ENCODE data around the gene OR8G5.

Gene OR8G5

DNA sequence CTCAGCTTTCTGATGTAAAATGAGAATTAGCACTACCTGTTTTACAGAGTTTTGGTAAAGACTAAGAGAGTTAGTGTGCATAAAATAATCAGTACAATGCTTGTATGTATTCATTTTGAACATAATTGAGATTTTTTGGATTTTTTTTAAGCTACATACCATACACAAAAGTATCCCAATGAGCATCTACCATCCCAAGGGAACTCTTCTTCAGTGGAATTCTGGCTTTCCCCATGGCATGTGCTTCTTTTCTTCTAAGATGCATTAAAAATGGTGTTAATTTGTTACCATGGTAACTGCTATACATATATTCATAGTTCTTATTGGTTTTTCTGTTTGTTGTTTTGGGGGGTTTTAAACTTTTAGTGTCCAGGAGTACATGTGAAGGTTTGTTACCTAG, 39.8 kb downstream of the OR8G5 start:
- no peak for DNase-seq

- no peak for DNase-seq
Observed at GRCh38 chr11:124297921-124298320, 41.7 kb downstream of the OR8G5 start.

DNA sequence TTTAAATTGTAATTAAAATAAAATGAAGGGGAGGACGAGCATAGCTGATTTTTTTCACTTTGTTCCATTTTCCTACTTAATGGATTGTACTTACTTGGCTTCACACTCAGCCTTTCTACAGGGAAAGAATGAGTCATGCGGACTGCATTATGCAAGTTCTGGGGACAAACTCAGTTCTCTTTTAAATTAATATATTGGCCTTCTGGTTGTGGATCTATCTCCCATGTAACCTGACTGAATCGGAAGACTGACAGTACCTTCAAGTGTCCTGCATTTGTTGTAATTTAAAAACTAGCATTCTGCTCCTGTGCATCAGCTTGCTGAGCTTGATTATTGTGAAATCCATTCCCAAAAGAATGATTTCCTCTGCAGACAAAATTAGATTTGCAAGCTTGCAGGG, 45.4 kb downstream of the OR8G5 start:
- DNase-seq = no peak

GRCh38 chr11:124302347-124303125, 46.4 kb downstream of the OR8G5 start:
- DNase-seq = no peak

DNA sequence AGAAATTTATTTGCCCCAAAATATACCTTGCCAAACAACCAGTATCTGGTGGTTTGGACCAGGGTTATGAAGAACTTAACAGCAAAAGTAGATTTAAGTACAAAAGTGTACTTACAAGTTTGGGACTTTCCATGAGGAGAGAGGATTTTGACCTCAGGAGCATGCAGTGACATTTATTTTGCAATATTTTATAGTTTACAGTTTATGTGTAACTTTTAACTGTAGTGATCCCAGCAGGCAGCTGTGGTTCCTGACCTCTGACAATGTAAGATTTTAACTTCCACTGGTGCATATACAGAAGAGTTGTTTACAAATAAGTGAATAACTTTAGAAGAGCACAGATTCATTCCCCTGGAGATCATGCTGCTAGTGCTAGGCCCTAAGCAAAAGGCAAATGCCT, 50.9 kb downstream of the OR8G5 start:
- DNase-seq = no peak

DNA sequence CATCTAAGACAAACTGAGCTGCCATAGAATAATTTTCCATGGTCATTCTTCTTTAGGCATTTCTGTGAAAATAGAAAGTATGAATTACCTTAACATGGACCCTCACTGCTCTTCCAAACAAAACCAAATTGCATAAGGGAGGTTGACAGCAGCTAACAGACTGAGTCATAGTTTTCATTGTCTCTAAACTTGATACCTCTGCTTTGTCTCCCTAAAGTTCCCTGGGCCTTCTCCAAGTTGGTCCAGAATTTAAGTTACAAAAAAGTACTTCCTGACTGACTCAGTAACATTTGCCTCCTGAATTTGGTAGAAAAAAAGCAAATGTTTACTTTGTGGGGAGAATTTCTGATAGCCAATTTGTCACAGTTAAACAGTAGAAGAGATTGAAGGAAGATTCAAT, 54.5 kb downstream of the OR8G5 start:
- no peak for DNase-seq

DNA sequence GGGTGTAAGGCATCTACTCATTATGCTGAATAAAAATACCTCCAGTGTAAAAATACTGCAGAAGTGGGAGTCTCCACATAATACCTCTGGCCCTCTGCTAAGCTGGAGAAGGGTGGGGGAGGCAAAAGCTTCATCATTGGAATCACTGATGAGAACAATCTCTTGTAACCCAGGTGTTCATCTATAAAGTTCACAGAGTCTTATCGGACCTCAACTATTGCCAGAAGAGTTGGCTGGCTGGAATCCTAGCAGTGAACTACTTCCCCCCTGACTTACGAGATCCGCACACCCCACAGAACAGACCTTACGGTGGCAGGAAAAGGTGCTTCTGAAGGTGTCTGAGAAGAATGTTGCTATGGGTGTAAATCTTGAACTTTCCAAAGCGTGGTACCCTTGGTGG, 55.1 kb downstream of the OR8G5 start:
- no peak for DNase-seq

- no peak for DNase-seq
Observed at GRCh38 chr11:124311670-124312069, 55.5 kb downstream of the OR8G5 start.

GRCh38 chr11:124313131-124313530, 57.0 kb downstream of the OR8G5 start:
- DNase-seq = no peak

DNA sequence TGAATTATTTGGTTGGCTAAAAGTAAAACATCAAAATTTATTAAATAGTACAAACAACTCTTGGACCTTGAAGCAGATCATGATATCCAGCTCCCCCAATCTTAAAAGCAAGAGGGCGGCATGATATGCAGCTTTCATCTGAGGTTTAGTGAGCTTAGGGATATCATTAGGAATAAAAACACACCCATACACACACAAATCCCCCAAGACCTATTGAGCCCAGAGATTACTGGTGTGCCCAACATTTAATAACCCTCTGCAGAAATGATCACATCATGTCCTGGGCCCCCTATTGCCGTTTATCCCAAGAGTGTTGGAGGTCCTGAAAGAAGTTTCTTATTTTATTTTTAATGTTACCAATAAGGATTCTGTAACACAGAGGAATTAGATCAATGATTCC, 57.7 kb downstream of the OR8G5 start, which contains the start of gene OR8D1:
OR8D1 (minus strand) TSS at position 101 of the 400 bp plus-strand sequence. CDS start 3,183 bp downstream, outside the sequence.
- DNase-seq = no peak

GRCh38 chr11:124315052-124315451, 58.9 kb downstream of the OR8G5 start:
- no peak for DNase-seq

Data from activated gamma-delta T cell treated with Interleukin-2 at 50 U/mL for 16 hours (primary cell).